Measurements from ENCODE around the gene SLC4A5.

The SLC4A5 gene

GRCh38 chr2:74364533-74365505 lies 21.6 kb upstream of the SLC4A5 start:
- no peaks in the 10 kb centered on the region for H3F3A ChIP-seq (ENCODE audit: control insufficient read depth, insufficient read depth)
- no peaks in the 10 kb centered on the region for H3K9me2 ChIP-seq (replicated peaks; ENCODE audit: control insufficient read depth, low read length)
- H3K4me3 ChIP-seq (ENCODE audit: low read length), result no peak overlapping the region
- H3K9me3 ChIP-seq (ENCODE audit: control insufficient read depth, insufficient read depth, low read length), result no peaks in the 10 kb centered on the region
- H4K20me1 ChIP-seq (ENCODE audit: control insufficient read depth, insufficient read depth, low read depth, low read length), result no peaks in the 10 kb centered on the region
- no peaks in the 10 kb centered on the region for H3K4me1 ChIP-seq (ENCODE audit: control insufficient read depth, low read length)
- H3K79me2 ChIP-seq (ENCODE audit: control insufficient read depth, low read length), result no peaks in the 10 kb centered on the region
- H3K27me3 ChIP-seq (ENCODE audit: control insufficient read depth, low read length), result no peaks in the 10 kb centered on the region
- H3K36me3 ChIP-seq (ENCODE audit: control insufficient read depth, low read length), result peaks cover 76% of the 10 kb centered on the region
- TF ChIP-seq CTCF (IDR thresholded peaks at IDR 0.05; ENCODE audit: low read depth, low read length, poor library complexity, severe bottlenecking) (no peak), EZH2phosphoT487 (IDR thresholded peaks at IDR 0.05; ENCODE audit: borderline replicate concordance, low read length) (no peak)
- no peak overlapping the region for H3K4me2 ChIP-seq (ENCODE audit: low read length)
- H3K27ac ChIP-seq (ENCODE audit: low read depth, low read length), result no peak overlapping the region

- H3K27me3 ChIP-seq (ENCODE audit: control insufficient read depth, low read length), result no peaks in the 10 kb centered on the region
- no peaks in the 10 kb centered on the region for H3F3A ChIP-seq (ENCODE audit: control insufficient read depth, insufficient read depth)
- no peak overlapping the region for H3K4me3 ChIP-seq (ENCODE audit: low read length)
- H3K4me2 ChIP-seq (ENCODE audit: low read length), result no peak overlapping the region
- TF ChIP-seq CTCF (IDR thresholded peaks at IDR 0.05; ENCODE audit: low read depth, low read length, poor library complexity, severe bottlenecking) (no peak), EZH2phosphoT487 (IDR thresholded peaks at IDR 0.05; ENCODE audit: borderline replicate concordance, low read length) (no peak)
- no peaks in the 10 kb centered on the region for H3K4me1 ChIP-seq (ENCODE audit: control insufficient read depth, low read length)
- H3K36me3 ChIP-seq (ENCODE audit: control insufficient read depth, low read length), result peaks cover 55% of the 10 kb centered on the region
- H3K9me2 ChIP-seq (replicated peaks; ENCODE audit: control insufficient read depth, low read length), result no peaks in the 10 kb centered on the region
- no peaks in the 10 kb centered on the region for H3K9me3 ChIP-seq (ENCODE audit: control insufficient read depth, insufficient read depth, low read length)
- no peaks in the 10 kb centered on the region for H4K20me1 ChIP-seq (ENCODE audit: control insufficient read depth, insufficient read depth, low read depth, low read length)
- H3K27ac ChIP-seq (ENCODE audit: low read depth, low read length), result no peak overlapping the region
- no peaks in the 10 kb centered on the region for H3K79me2 ChIP-seq (ENCODE audit: control insufficient read depth, low read length)
Observed at GRCh38 chr2:74361327-74361726, 18.1 kb upstream of the SLC4A5 start.

GRCh38 chr2:74357627-74358026 lies 14.4 kb upstream of the SLC4A5 start:
- Histone ChIP-seq H4K20me1 (ENCODE audit: control insufficient read depth, insufficient read depth, low read depth, low read length) (no peaks in the 10 kb centered on the region), H3K27ac (ENCODE audit: low read depth, low read length) (no peak overlapping the region), H3K79me2 (ENCODE audit: control insufficient read depth, low read length) (no peaks in the 10 kb centered on the region), H3K36me3 (ENCODE audit: control insufficient read depth, low read length) (peaks cover 30% of the 10 kb centered on the region), H3K9me3 (ENCODE audit: control insufficient read depth, insufficient read depth, low read length) (no peaks in the 10 kb centered on the region), H3K4me3 (ENCODE audit: low read length) (no peak overlapping the region), H3K9me2 (replicated peaks; ENCODE audit: control insufficient read depth, low read length) (no peaks in the 10 kb centered on the region), H3K27me3 (ENCODE audit: control insufficient read depth, low read length) (no peaks in the 10 kb centered on the region), H3K4me2 (ENCODE audit: low read length) (no peak overlapping the region), H3K4me1 (ENCODE audit: control insufficient read depth, low read length) (no peaks in the 10 kb centered on the region), H3F3A (ENCODE audit: control insufficient read depth, insufficient read depth) (no peaks in the 10 kb centered on the region)
- no peak for TF ChIP-seq CTCF (IDR thresholded peaks at IDR 0.05; ENCODE audit: low read depth, low read length, poor library complexity, severe bottlenecking)
- no peak for TF ChIP-seq EZH2phosphoT487 (IDR thresholded peaks at IDR 0.05; ENCODE audit: borderline replicate concordance, low read length)

Measured in DOHH2 (cell line).